ENCODE measurements around the gene MBTPS1. TPM values are rescaled to one million over a fixed set of nuclear protein-coding genes. Genes with fewer than 3 reads are reported as not detected.

MBTPS1 gene
- total and polyA plus RNA-seq, 7 donors, result 13.6 to 83.6 (median 69.3) TPM

DNA sequence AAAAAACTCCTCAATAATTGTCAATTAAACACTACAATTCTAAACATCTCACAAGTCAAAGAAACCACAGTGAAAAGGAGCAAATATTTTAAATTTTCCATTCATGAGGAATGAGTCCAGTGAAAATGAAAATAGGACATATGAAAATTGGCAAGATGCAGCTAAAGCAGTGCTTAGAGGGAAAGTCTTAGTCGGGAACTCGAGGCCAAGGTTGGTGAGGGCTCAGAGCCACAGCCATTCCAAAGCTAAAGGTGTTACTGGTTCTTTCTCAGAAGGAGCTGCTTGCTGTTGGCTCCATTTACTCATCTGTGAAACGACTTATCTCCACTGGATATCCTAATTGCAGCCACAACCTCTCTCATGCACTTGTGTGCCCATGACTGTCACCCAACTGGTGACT is 80.6 kb downstream of the MBTPS1 start:
- DNase-seq, result no peak
- Histone ChIP-seq H3K36me3 (no peaks in the 10 kb centered on the region), H3K4me1 (no peaks in the 10 kb centered on the region), H3K4me3 (no peak overlapping the region), H3K27ac (no peak overlapping the region), H3K27me3 (peaks cover 0 to 11% (median 0%) of the 10 kb centered on the region in 3 donors), H3K9me3 (peaks cover 0 to 8% (median 0%) of the 10 kb centered on the region in 4 donors)
- intact Hi-C loops (cut with DNase I), result no loop called here
- TF ChIP-seq POLR2A (IDR thresholded peaks at IDR 0.05) (no peak), EP300 (IDR thresholded peaks at IDR 0.05) (no peak)
- 78 to 86% methylated on average over 3 of the region's 3 CpGs for whole genome bisulfite sequencing, 2 donors

DNA sequence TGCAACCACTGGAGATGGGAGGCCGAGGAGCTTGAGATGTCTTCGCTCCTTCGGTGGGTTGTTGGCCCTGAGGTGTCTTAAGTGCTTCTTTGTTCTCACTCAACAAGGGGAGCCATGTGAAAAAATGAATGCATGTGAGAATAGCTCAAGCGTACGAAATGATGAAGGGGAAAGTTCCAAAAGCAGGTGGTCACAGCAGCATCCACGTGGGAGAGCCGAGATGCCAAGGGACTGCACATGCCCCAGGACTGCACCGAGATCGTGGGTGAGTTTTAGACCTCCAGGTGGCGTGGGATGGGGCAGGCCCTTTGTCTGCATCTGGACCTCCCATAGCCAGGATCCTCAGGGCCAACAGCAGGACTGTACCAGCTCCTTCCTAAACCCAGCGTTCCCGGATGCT is 82.2 kb downstream of the MBTPS1 start:
- Histone ChIP-seq H3K27me3 (peaks cover 0 to 11% (median 0%) of the 10 kb centered on the region in 3 donors), H3K9me3 (peaks cover 0 to 8% (median 0%) of the 10 kb centered on the region in 4 donors), H3K27ac (no peak overlapping the region), H3K36me3 (no peaks in the 10 kb centered on the region), H3K4me1 (no peaks in the 10 kb centered on the region), H3K4me3 (no peak overlapping the region)
- TF ChIP-seq EP300 (IDR thresholded peaks at IDR 0.05) (no peak), POLR2A (IDR thresholded peaks at IDR 0.05) (no peak), POLR2AphosphoS5 (IDR thresholded peaks at IDR 0.05) (no peak)
- TF ChIP-seq, protein P1, sequence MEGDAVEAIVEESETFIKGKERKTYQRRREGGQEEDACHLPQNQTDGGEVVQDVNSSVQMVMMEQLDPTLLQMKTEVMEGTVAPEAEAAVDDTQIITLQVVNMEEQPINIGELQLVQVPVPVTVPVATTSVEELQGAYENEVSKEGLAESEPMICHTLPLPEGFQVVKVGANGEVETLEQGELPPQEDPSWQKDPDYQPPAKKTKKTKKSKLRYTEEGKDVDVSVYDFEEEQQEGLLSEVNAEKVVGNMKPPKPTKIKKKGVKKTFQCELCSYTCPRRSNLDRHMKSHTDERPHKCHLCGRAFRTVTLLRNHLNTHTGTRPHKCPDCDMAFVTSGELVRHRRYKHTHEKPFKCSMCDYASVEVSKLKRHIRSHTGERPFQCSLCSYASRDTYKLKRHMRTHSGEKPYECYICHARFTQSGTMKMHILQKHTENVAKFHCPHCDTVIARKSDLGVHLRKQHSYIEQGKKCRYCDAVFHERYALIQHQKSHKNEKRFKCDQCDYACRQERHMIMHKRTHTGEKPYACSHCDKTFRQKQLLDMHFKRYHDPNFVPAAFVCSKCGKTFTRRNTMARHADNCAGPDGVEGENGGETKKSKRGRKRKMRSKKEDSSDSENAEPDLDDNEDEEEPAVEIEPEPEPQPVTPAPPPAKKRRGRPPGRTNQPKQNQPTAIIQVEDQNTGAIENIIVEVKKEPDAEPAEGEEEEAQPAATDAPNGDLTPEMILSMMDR (IDR thresholded peaks at IDR 0.05), result no peak
- WGBS, 2 donors, result 92% methylated on average over 12 of the region's 12 CpGs
- intact Hi-C loops (cut with DNase I), result no loop called here
- DNase-seq, result no peak

DNA sequence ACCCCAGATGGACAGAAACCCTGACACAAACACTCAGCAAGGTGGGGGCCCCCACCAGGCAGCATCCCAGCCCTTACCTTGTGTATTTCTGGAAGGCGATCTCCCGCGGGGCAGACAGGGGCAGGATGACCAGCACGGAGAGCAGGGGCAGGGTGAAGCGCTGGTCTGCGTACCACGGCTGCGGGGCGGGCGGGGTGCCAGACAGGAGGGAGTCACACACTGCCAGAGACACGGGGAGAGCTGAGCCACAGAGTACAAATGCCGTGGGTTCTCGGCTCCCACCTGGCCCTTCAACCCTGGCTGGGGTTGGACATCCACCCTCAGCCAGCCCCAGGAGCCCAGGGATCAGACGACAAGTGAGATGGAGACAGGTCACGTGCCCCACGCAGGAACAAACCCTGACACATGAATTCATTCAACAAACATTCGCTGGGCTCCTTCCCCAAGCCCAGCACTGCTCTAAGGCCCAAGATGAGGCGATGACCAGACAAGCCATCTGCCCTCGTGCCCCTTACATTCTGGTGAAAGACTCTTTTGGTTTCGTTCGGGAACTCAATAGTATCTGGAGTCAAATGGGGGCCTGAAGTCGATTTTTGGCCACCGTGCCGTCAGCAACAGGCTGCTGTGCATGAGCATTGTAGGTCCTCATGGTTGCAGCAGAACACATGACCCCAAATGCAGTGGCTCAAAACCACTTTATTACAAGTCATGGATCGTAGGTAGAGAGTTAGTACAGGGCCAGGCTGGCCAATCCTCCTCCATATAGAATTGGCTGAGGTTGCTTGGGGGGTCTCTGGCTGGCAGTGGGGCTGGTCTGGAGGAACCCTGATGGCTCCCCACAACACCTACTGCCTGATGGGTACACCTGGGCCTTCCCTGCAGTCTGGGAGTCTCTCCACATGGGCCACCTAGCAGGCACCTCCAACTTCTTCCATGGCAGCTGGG is 83.2 kb downstream of the MBTPS1 start:
- TF ChIP-seq POLR2A (IDR thresholded peaks at IDR 0.05) (no peak), POLR2AphosphoS5 (IDR thresholded peaks at IDR 0.05) (no peak), EP300 (IDR thresholded peaks at IDR 0.05) (no peak)
- TF ChIP-seq, protein P1 (IDR thresholded peaks at IDR 0.05), result no peak
- no peaks in the 10 kb centered on the region for H3K4me1 ChIP-seq
- H3K9me3 ChIP-seq, result peaks cover 0 to 8% (median 0%) of the 10 kb centered on the region in 4 donors
- 84 to 85% methylated on average over 25 of the region's 25 CpGs for WGBS, 2 donors
- peaks cover 0 to 11% (median 0%) of the 10 kb centered on the region in 3 donors for H3K27me3 ChIP-seq
- no peak for DNase-seq
- no peak overlapping the region for H3K27ac ChIP-seq
- intact Hi-C loops (cut with DNase I), result no loop called here
- H3K36me3 ChIP-seq, result no peaks in the 10 kb centered on the region
- no peak overlapping the region for H3K4me3 ChIP-seq

DNA sequence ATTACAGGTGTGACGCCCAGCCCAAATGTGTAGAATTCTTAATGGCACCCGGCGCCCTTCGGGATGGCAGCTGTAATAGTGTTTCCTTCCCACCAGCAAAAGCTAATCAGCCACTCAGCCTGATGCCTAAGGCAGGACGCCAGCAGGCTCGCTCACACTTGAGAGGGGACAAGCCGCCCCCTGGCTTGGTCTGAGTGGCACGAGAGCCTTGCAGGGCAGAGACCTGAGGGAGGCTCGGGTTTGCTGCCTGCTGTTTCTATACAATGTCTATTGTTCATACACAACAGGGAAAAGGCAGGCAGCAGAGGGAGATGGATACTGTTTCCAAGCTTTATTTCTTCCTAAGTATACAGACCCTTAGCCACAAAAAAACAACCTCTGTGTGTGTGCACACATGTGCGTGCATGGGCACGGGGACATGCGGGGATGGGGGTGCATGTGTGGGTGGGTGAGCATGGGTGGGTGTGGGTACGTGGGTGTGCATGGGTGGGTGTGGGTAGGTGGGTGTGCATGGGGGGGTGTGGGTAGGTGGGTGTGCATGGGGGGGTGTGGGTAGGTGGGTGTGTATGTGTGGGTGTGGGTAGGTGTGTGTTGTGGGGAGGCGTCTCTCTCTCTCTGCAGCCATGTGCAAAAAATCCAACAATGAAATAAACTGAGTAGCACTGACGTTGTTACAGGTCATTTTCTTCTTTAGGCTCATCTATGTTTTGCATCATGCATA is 84.1 kb downstream of the MBTPS1 start:
- whole genome bisulfite sequencing, 2 donors, result 61 to 77% methylated on average over 15 of the region's 15 CpGs
- H3K27ac ChIP-seq, result no peak overlapping the region
- H3K36me3 ChIP-seq, result no peaks in the 10 kb centered on the region
- H3K4me1 ChIP-seq, result no peaks in the 10 kb centered on the region
- H3K9me3 ChIP-seq, result peaks cover 0 to 8% (median 0%) of the 10 kb centered on the region in 4 donors
- no peak overlapping the region for H3K4me3 ChIP-seq
- TF ChIP-seq, protein P1 (IDR thresholded peaks at IDR 0.05), result no peak
- TF ChIP-seq POLR2AphosphoS5 (IDR thresholded peaks at IDR 0.05) (no peak), EP300 (IDR thresholded peaks at IDR 0.05) (no peak), POLR2A (IDR thresholded peaks at IDR 0.05) (no peak)
- intact Hi-C loops (cut with DNase I), result no loop called here
- peaks cover 0 to 10% (median 0%) of the 10 kb centered on the region in 3 donors for H3K27me3 ChIP-seq
- DNase-seq, result no peak

DNA sequence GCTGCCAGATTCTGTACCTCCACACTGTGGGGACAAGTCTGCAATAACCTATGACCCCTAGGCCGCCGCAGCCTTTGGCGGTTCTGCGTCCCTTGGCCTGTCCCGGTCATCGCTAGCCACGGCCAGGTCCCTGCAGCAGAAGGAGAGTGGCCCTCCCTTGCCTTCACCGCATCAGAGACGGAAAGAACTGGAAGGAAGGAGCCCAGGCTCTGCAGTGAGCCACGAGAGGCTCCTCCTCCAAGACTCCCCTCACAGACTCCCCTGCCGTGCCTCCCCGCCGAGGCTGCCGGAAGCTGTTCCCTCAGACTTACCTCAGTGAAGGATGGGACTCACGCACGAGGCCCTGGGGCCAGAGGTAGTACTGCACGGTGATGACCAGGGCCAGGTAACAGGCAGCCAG is 85.2 kb downstream of the MBTPS1 start:
- H3K4me1 ChIP-seq, result no peaks in the 10 kb centered on the region
- no peaks in the 10 kb centered on the region for H3K36me3 ChIP-seq
- no peak for DNase-seq
- no peak overlapping the region for H3K27ac ChIP-seq
- 80 to 88% methylated on average over 17 of the region's 17 CpGs for WGBS, 2 donors
- H3K4me3 ChIP-seq, result no peak overlapping the region
- H3K27me3 ChIP-seq, result peaks cover 0 to 2% (median 0%) of the 10 kb centered on the region in 3 donors
- H3K9me3 ChIP-seq, result peaks cover 0 to 8% (median 0%) of the 10 kb centered on the region in 4 donors
- intact Hi-C loops (cut with DNase I), result no loop called here
- TF ChIP-seq, protein P1 (IDR thresholded peaks at IDR 0.05), result no peak
- TF ChIP-seq POLR2A (IDR thresholded peaks at IDR 0.05), result no peak
- no peak for TF ChIP-seq POLR2AphosphoS5 (IDR thresholded peaks at IDR 0.05)
- TF ChIP-seq EP300 (IDR thresholded peaks at IDR 0.05), result no peak
